Body of pancreas (tissue), 4 donors: ENCODE results near the gene DEFB124.

Experiments used
- POLR2A ChIP-seq, 3 donors: fragments of 450-650 bp; IDR thresholded peaks; one replicate each; pipeline ENCODE4 v1.6.1; 2016; ENCODE audit warnings: antibody characterized with exemption in 3 of 3, mild to moderate bottlenecking in 2 of 3
- TF ChIP-seq, protein P1 (sequence below), 7 experiments: fragments of 450-650 bp in 4 of 7; fragments of 200-600 bp in 3 of 7; sonication (generic) in 3 of 7; IDR thresholded peaks; one replicate each; pipeline ENCODE4 v1.5.1; 2016 to 2019; ENCODE audit warnings: antibody characterized with exemption in 7 of 7

DNA sequence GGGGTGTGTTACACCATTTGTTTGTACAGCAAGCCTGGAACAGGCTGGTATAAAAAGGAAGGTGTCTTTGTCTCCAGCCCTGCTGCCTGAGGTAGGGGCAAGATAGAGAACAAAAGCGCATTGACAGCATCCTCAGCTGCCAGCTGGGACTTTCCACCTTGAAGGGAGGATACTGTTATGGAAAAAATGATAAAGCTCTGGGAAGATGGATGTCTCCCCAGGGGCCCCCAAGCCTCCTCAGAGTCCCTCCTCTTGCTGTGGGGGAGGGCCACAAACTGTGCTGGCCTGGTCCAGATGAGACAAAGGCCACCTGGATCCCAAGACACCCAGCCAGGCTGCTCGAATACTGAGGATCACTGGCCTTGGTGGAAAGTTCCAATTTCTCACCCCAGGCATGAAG lies 13.2 kb upstream of the DEFB124 start:
- TF ChIP-seq POLR2A (IDR thresholded peaks at IDR 0.05) = no peak
- TF ChIP-seq, protein P1, sequence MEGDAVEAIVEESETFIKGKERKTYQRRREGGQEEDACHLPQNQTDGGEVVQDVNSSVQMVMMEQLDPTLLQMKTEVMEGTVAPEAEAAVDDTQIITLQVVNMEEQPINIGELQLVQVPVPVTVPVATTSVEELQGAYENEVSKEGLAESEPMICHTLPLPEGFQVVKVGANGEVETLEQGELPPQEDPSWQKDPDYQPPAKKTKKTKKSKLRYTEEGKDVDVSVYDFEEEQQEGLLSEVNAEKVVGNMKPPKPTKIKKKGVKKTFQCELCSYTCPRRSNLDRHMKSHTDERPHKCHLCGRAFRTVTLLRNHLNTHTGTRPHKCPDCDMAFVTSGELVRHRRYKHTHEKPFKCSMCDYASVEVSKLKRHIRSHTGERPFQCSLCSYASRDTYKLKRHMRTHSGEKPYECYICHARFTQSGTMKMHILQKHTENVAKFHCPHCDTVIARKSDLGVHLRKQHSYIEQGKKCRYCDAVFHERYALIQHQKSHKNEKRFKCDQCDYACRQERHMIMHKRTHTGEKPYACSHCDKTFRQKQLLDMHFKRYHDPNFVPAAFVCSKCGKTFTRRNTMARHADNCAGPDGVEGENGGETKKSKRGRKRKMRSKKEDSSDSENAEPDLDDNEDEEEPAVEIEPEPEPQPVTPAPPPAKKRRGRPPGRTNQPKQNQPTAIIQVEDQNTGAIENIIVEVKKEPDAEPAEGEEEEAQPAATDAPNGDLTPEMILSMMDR (IDR thresholded peaks at IDR 0.05) = no peak
